Left lung (tissue), 10 donors: ENCODE measurements around the gene IGSF21. TPM values are rescaled to one million over a fixed set of nuclear protein-coding genes. Genes with fewer than 3 reads are reported as not detected.

Experiments used
- ATAC-seq: fragments of 200-7000 bp; cut with Tn5 transposase; one replicate; pipeline ENCODE4 v1.9.1; 2020; ENCODE audit warnings: moderate library complexity
- DNase-seq, 4 donors: peaks; one replicate each; pipeline ENCODE4 v3.0.0-alpha.2; 2013 to 2020
- H3K27ac ChIP-seq, 2 donors: fragments of 200-600 bp; sonication (generic) in 1 of 2; one replicate each; pipeline versions ENCODE4 v1.5.0 to v1.8.0; 2020 to 2021
- H3K27me3 ChIP-seq, 2 donors: fragments of 200-600 bp; sonication (generic) in 1 of 2; one replicate each; pipeline versions ENCODE4 v1.5.0 to v1.8.0; 2020 to 2021
- H3K36me3 ChIP-seq, 2 donors: fragments of 200-600 bp; sonication (generic) in 1 of 2; one replicate each; pipeline versions ENCODE4 v1.5.0 to v1.8.0; 2020 to 2021
- H3K4me1 ChIP-seq, 2 donors: fragments of 200-600 bp; one replicate each; pipeline ENCODE4 v1.8.0; 2021
- H3K4me3 ChIP-seq, 2 donors: fragments of 200-600 bp; sonication (generic) in 1 of 2; one replicate each; pipeline versions ENCODE4 v1.5.0 to v1.8.0; 2020 to 2021; ENCODE audit warnings: mild to moderate bottlenecking in 1 of 2
- H3K9me3 ChIP-seq, 2 donors: fragments of 200-600 bp; sonication (generic) in 1 of 2; one replicate each; pipeline versions ENCODE4 v1.5.0 to v1.8.0; 2020 to 2021
- CTCF ChIP-seq, 2 donors: fragments of 200-600 bp; sonication (generic) in 1 of 2; IDR thresholded peaks; one replicate each; pipeline versions ENCODE4 v1.5.0 to v1.8.0; 2021; ENCODE audit warnings: antibody characterized with exemption in 2 of 2
- intact Hi-C, 2 donors: fragments of 100-400 bp; cut with DNase I; formaldehyde crosslinking; loops; one replicate each; pipeline versions ENCODE4 v1.11.2 to v1.14.2; 2022
- polyA plus RNA-seq, 6 donors: library from polyadenylated mRNA; unstranded; fragments of 120-200 nt; gene quantifications; one replicate each; pipeline ENCODE4 v1.2.1, GENCODE V29; 2013; ENCODE audit not compliant: insufficient read length in 6 of 6
- total RNA-seq, 2 donors: library from RNA; stranded (reverse); fragmentation: NEBNext Ultra II Directional; extraction: Animal tissue kit (Norgen Biotek cat#: 25700); gene quantifications; one replicate each; pipeline ENCODE4 v1.2.1, GENCODE V29; 2021
- donor health status: DM: no; HTN: yes; CAD: no.
- donor health status: DM: no; HTN: no; CAD: no.

IGSF21 gene
- total and polyA plus RNA-seq, 8 donors: 0.14 to 1.2 (median 0.25) TPM; not detected in 2

- ATAC-seq: no peak
- Histone ChIP-seq H3K36me3 (no peaks in the 10 kb centered on the region), H3K4me1 (no peaks in the 10 kb centered on the region), H3K4me3 (no peak overlapping the region), H3K9me3 (no peaks in the 10 kb centered on the region), H3K27ac (no peak overlapping the region), H3K27me3 (peaks cover 0 to 73% of the 10 kb centered on the region in 2 donors)
- DNase-seq: no peak
- intact Hi-C loops: no loop called here
- no peak for TF ChIP-seq CTCF (IDR thresholded peaks at IDR 0.05)
Observed at GRCh38 chr1:18121072-18121820, 13.6 kb downstream of the IGSF21 start.

GRCh38 chr1:18123467-18123992 is 15.9 kb downstream of the IGSF21 start:
- no peak for ATAC-seq
- DNase-seq: no peak
- no peaks in the 10 kb centered on the region for H3K4me1 ChIP-seq
- no peaks in the 10 kb centered on the region for H3K36me3 ChIP-seq
- TF ChIP-seq CTCF (IDR thresholded peaks at IDR 0.05): no peak
- H3K27me3 ChIP-seq: peaks cover 0 to 59% of the 10 kb centered on the region in 2 donors
- no peak overlapping the region for H3K27ac ChIP-seq
- no peaks in the 10 kb centered on the region for H3K9me3 ChIP-seq
- intact Hi-C loops: no loop called here
- no peak overlapping the region for H3K4me3 ChIP-seq

GRCh38 chr1:18124977-18125376 is 17.4 kb downstream of the IGSF21 start:
- no peak overlapping the region for H3K4me3 ChIP-seq
- no peak for DNase-seq
- TF ChIP-seq CTCF (IDR thresholded peaks at IDR 0.05): no peak

GRCh38 chr1:18126616-18127015 is 19.0 kb downstream of the IGSF21 start:
- Histone ChIP-seq H3K27ac (no peak overlapping the region), H3K4me3 (no peak overlapping the region), H3K27me3 (peaks cover 0 to 39% of the 10 kb centered on the region in 2 donors), H3K4me1 (no peaks in the 10 kb centered on the region), H3K36me3 (no peaks in the 10 kb centered on the region), H3K9me3 (no peaks in the 10 kb centered on the region)
- intact Hi-C loops: no loop called here
- no peak for TF ChIP-seq CTCF (IDR thresholded peaks at IDR 0.05)
- no peak for ATAC-seq
- DNase-seq: no peak

More at GRCh38 chr1:18124977-18125376, 17.4 kb downstream of the IGSF21 start:
- no peaks in the 10 kb centered on the region for H3K9me3 ChIP-seq
- ATAC-seq: no peak
- H3K27me3 ChIP-seq: peaks cover 0 to 56% of the 10 kb centered on the region in 2 donors
- no peak overlapping the region for H3K27ac ChIP-seq
- intact Hi-C loops: no loop called here
- no peaks in the 10 kb centered on the region for H3K36me3 ChIP-seq
- no peaks in the 10 kb centered on the region for H3K4me1 ChIP-seq

GRCh38 chr1:18128298-18128697 is 20.7 kb downstream of the IGSF21 start:
- Histone ChIP-seq H3K27ac (no peak overlapping the region), H3K27me3 (peaks cover 0 to 37% of the 10 kb centered on the region in 2 donors), H3K4me1 (no peaks in the 10 kb centered on the region), H3K36me3 (no peaks in the 10 kb centered on the region), H3K9me3 (no peaks in the 10 kb centered on the region), H3K4me3 (no peak overlapping the region)
- ATAC-seq (no peak), DNase-seq (no peak)
- intact Hi-C loops: no loop called here
- no peak for TF ChIP-seq CTCF (IDR thresholded peaks at IDR 0.05)
